ENCODE results near the gene PDCD2. TPM values are rescaled to one million over a fixed set of nuclear protein-coding genes. Genes with fewer than 3 reads are reported as not detected.
"Not testable (repeated sequence)": the region's sequence is repeated elsewhere in the genome, so short reads cannot be mapped to it uniquely, and the experiment has no call there.

PDCD2 gene
- 73.8 TPM for polyA plus RNA-seq (2013, experiment 1 of 2)
- polyA plus RNA-seq (2013, experiment 2 of 2), result 78.9 TPM

GRCh38 chr6:170584181-170584953, at the start of gene PDCD2:
Gene PDCD2, minus strand, starts transcription at chr6:170584637. Its CDS starts 56 bp downstream, at chr6:170584581.
- Histone ChIP-seq H3K27ac (ENCODE audit: low read depth, low read length, severe bottlenecking) (peak within 1 kb of the TSS; percentile 63), H3K4me3 (ENCODE audit: extremely low read depth, insufficient read depth, low read length, poor library complexity, severe bottlenecking) (peak within 1 kb of the TSS; percentile 65), H3K36me3 (ENCODE audit: control insufficient read depth, insufficient read depth, low read length) (peaks cover 35% of the 10 kb centered on the region), H3K4me1 (ENCODE audit: control insufficient read depth, insufficient read depth, low read length, poor library complexity, severe bottlenecking) (no peaks in the 10 kb centered on the region), H3K9me3 (ENCODE audit: control insufficient read depth, low read length) (no peaks in the 10 kb centered on the region)
- 0% methylated on average over 66 to 71 of the region's 81 CpGs for WGBS, 2 experiments (ENCODE audit: insufficient coverage in 2 of 2)

GRCh38 chr6:170616020-170616554, 31.6 kb upstream of the PDCD2 start:
- H3K4me1 ChIP-seq (ENCODE audit: control insufficient read depth, insufficient read depth, low read length, poor library complexity, severe bottlenecking); H3K4me3 ChIP-seq (ENCODE audit: extremely low read depth, insufficient read depth, low read length, poor library complexity, severe bottlenecking); H3K27ac ChIP-seq (ENCODE audit: low read depth, low read length, severe bottlenecking); H3K9me3 ChIP-seq (ENCODE audit: control insufficient read depth, low read length); H3K36me3 ChIP-seq (ENCODE audit: control insufficient read depth, insufficient read depth, low read length): not testable (repeated sequence)
- no CpG with 5 or more reads among the region's 1 CpG for WGBS, 2 experiments (ENCODE audit: insufficient coverage in 2 of 2)

GRCh38 chr6:170612256-170612804, 27.9 kb upstream of the PDCD2 start:
- not testable (repeated sequence) for H3K4me3 ChIP-seq (ENCODE audit: extremely low read depth, insufficient read depth, low read length, poor library complexity, severe bottlenecking); H3K4me1 ChIP-seq (ENCODE audit: control insufficient read depth, insufficient read depth, low read length, poor library complexity, severe bottlenecking); H3K27ac ChIP-seq (ENCODE audit: low read depth, low read length, severe bottlenecking); H3K36me3 ChIP-seq (ENCODE audit: control insufficient read depth, insufficient read depth, low read length); H3K9me3 ChIP-seq (ENCODE audit: control insufficient read depth, low read length)
- no CpG with 5 or more reads among the region's 55 CpGs for WGBS, 2 experiments (ENCODE audit: insufficient coverage in 2 of 2)

GRCh38 chr6:170609225-170609624, 24.8 kb upstream of the PDCD2 start:
- H3K4me1 ChIP-seq (ENCODE audit: control insufficient read depth, insufficient read depth, low read length, poor library complexity, severe bottlenecking); H3K36me3 ChIP-seq (ENCODE audit: control insufficient read depth, insufficient read depth, low read length); H3K4me3 ChIP-seq (ENCODE audit: extremely low read depth, insufficient read depth, low read length, poor library complexity, severe bottlenecking); H3K27ac ChIP-seq (ENCODE audit: low read depth, low read length, severe bottlenecking); H3K9me3 ChIP-seq (ENCODE audit: control insufficient read depth, low read length): not testable (repeated sequence)
- 62 to 100% methylated on average over 1 to 3 of the region's 8 CpGs for WGBS, 2 experiments (ENCODE audit: insufficient coverage in 2 of 2)

- H3K4me3 ChIP-seq (ENCODE audit: extremely low read depth, insufficient read depth, low read length, poor library complexity, severe bottlenecking), result no peak overlapping the region
Measured at GRCh38 chr6:170605574-170606259, 21.3 kb upstream of the PDCD2 start.

GRCh38 chr6:170597278-170597677, 12.8 kb upstream of the PDCD2 start:
- Histone ChIP-seq H3K4me1 (ENCODE audit: control insufficient read depth, insufficient read depth, low read length, poor library complexity, severe bottlenecking) (no peaks in the 10 kb centered on the region), H3K27ac (ENCODE audit: low read depth, low read length, severe bottlenecking) (no peak overlapping the region), H3K36me3 (ENCODE audit: control insufficient read depth, insufficient read depth, low read length) (no peaks in the 10 kb centered on the region), H3K9me3 (ENCODE audit: control insufficient read depth, low read length) (peaks cover 3% of the 10 kb centered on the region), H3K4me3 (ENCODE audit: extremely low read depth, insufficient read depth, low read length, poor library complexity, severe bottlenecking) (no peak overlapping the region)

More at GRCh38 chr6:170605574-170606259, 21.3 kb upstream of the PDCD2 start:
- no peak overlapping the region for H3K27ac ChIP-seq (ENCODE audit: low read depth, low read length, severe bottlenecking)
- no peaks in the 10 kb centered on the region for H3K36me3 ChIP-seq (ENCODE audit: control insufficient read depth, insufficient read depth, low read length)
- H3K4me1 ChIP-seq (ENCODE audit: control insufficient read depth, insufficient read depth, low read length, poor library complexity, severe bottlenecking), result no peaks in the 10 kb centered on the region
- WGBS, 2 experiments (ENCODE audit: insufficient coverage in 2 of 2), result 79 to 100% methylated on average over 2 to 5 of the region's 6 CpGs
- no peaks in the 10 kb centered on the region for H3K9me3 ChIP-seq (ENCODE audit: control insufficient read depth, low read length)

- H3K4me3 ChIP-seq (ENCODE audit: extremely low read depth, insufficient read depth, low read length, poor library complexity, severe bottlenecking), result no peak overlapping the region
- peaks cover 3% of the 10 kb centered on the region for H3K9me3 ChIP-seq (ENCODE audit: control insufficient read depth, low read length)
- H3K36me3 ChIP-seq (ENCODE audit: control insufficient read depth, insufficient read depth, low read length), result no peaks in the 10 kb centered on the region
- H3K27ac ChIP-seq (ENCODE audit: low read depth, low read length, severe bottlenecking), result no peak overlapping the region
- H3K4me1 ChIP-seq (ENCODE audit: control insufficient read depth, insufficient read depth, low read length, poor library complexity, severe bottlenecking), result no peaks in the 10 kb centered on the region
Measured at GRCh38 chr6:170596426-170596825, 12.0 kb upstream of the PDCD2 start.

- H3K4me1 ChIP-seq (ENCODE audit: control insufficient read depth, insufficient read depth, low read length, poor library complexity, severe bottlenecking), result no peaks in the 10 kb centered on the region
- H3K27ac ChIP-seq (ENCODE audit: low read depth, low read length, severe bottlenecking), result no peak overlapping the region
- no peak overlapping the region for H3K4me3 ChIP-seq (ENCODE audit: extremely low read depth, insufficient read depth, low read length, poor library complexity, severe bottlenecking)
- no peaks in the 10 kb centered on the region for H3K36me3 ChIP-seq (ENCODE audit: control insufficient read depth, insufficient read depth, low read length)
- H3K9me3 ChIP-seq (ENCODE audit: control insufficient read depth, low read length), result peaks cover 3% of the 10 kb centered on the region
- no CpG with 5 or more reads among the region's 1 CpG for WGBS, 2 experiments (ENCODE audit: insufficient coverage in 2 of 2)
Measured at GRCh38 chr6:170590725-170591124, 6.3 kb upstream of the PDCD2 start.

- H3K4me1 ChIP-seq (ENCODE audit: control insufficient read depth, insufficient read depth, low read length, poor library complexity, severe bottlenecking), result no peaks in the 10 kb centered on the region
- peak overlapping the region; percentile 31 for H3K27ac ChIP-seq (ENCODE audit: low read depth, low read length, severe bottlenecking)
- H3K36me3 ChIP-seq (ENCODE audit: control insufficient read depth, insufficient read depth, low read length), result peaks cover 29% of the 10 kb centered on the region
- H3K9me3 ChIP-seq (ENCODE audit: control insufficient read depth, low read length), result no peaks in the 10 kb centered on the region
- H3K4me3 ChIP-seq (ENCODE audit: extremely low read depth, insufficient read depth, low read length, poor library complexity, severe bottlenecking), result peak overlapping the region; percentile 65
- 0 to 4% methylated on average over 4 of the region's 6 CpGs for WGBS, 2 experiments (ENCODE audit: insufficient coverage in 2 of 2)
Measured at GRCh38 chr6:170584954-170585498, 589 bp upstream of the PDCD2 start.

- H3K4me1 ChIP-seq (ENCODE audit: control insufficient read depth, insufficient read depth, low read length, poor library complexity, severe bottlenecking), result no peaks in the 10 kb centered on the region
- H3K9me3 ChIP-seq (ENCODE audit: control insufficient read depth, low read length), result no peaks in the 10 kb centered on the region
- H3K36me3 ChIP-seq (ENCODE audit: control insufficient read depth, insufficient read depth, low read length), result peaks cover 41% of the 10 kb centered on the region
- H3K4me3 ChIP-seq (ENCODE audit: extremely low read depth, insufficient read depth, low read length, poor library complexity, severe bottlenecking), result peak overlapping the region; percentile 65
- peak overlapping the region; percentile 63 for H3K27ac ChIP-seq (ENCODE audit: low read depth, low read length, severe bottlenecking)
- 0 to 4% methylated on average over 5 to 6 of the region's 12 CpGs for WGBS, 2 experiments (ENCODE audit: insufficient coverage in 2 of 2)
Measured at GRCh38 chr6:170583756-170584180, 669 bp downstream of the PDCD2 start.

Measured in mesodermal cell (in vitro differentiated cells).